ENCODE data around the gene STAT4.
"Not testable (repeated sequence)": the region's sequence is repeated elsewhere in the genome, so short reads cannot be mapped to it uniquely, and the experiment has no call there.

The STAT4 gene

GRCh38 chr2:190995315-190995714, 155.5 kb downstream of the STAT4 start:
- not testable (repeated sequence) for DNase-seq (ENCODE audit: low read depth)

DNA sequence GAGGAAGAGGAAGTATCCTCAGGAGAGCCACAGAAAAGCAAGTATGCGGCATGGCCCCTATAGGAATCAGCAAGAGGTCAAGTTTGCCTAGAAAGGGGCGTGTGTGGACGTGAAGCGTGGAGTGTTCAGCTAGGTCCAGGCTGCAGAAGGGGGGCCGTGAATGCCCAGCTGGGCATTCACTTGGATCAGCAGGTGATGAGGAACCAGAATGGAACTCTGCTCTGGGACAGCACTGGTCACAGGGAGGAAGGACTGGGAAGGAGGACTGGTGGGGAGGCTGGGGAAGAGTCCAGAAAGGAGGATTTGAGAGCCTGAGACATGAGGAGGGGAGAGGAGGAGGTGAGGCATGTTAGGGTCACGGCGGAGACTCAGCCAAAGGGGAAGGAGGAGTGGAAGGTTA, 156.6 kb downstream of the STAT4 start:
- no peak for DNase-seq (ENCODE audit: low read depth)

GRCh38 chr2:190993292-190993643, 157.5 kb downstream of the STAT4 start:
- DNase-seq (ENCODE audit: low read depth) = no peak

GRCh38 chr2:190990132-190990531, 160.7 kb downstream of the STAT4 start:
- DNase-seq (ENCODE audit: low read depth) = no peak

- no peak for DNase-seq (ENCODE audit: low read depth)
Observed at GRCh38 chr2:190988910-190989309, 161.9 kb downstream of the STAT4 start.

- no peak for DNase-seq (ENCODE audit: low read depth)
Observed at GRCh38 chr2:190987938-190988337, 162.9 kb downstream of the STAT4 start.

DNA sequence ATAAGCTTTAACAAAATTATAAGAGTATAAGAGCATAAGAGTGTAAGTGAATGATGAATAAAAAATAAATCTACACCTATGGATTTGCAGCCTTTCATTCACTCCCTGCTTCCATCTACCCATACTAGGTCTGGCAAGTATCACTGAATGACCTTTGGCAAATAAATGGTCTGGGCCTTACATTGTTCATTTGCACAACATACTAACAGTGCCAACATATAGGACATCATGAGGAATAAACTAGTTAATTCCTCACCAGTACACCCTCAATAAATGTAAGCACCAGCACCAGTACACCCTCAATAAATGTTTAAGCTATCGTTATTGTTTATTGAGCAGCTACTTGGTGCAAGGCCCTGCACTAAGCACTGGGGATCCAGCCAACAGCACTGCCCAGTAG, 163.7 kb downstream of the STAT4 start:
- no peak for DNase-seq (ENCODE audit: low read depth)

- no peak for DNase-seq (ENCODE audit: low read depth)
Observed at GRCh38 chr2:190986221-190986953, 164.4 kb downstream of the STAT4 start.

DNA sequence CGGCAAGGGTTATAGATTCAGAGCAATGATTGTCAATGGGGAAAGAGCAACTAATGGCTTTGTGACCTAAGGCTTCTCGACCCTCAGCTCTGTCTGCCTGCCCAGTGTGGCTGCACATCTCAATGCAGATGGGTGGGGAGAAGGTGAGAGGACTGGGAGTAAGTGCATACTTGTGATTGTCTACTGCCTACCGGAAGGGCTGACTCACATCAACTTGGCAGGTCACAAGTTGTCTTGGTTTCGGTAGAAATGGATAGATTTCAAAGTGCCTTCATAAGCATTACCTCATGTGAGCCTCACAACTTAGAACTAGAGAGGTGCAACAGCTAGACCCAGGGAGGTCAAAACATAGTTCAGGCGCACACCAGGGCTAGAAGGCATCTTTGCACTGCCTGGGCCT, 166.2 kb downstream of the STAT4 start:
- DNase-seq (ENCODE audit: low read depth) = peak; percentile 69

GRCh38 chr2:190982262-190983034, 168.3 kb downstream of the STAT4 start:
- no peak for DNase-seq (ENCODE audit: low read depth)

DNA sequence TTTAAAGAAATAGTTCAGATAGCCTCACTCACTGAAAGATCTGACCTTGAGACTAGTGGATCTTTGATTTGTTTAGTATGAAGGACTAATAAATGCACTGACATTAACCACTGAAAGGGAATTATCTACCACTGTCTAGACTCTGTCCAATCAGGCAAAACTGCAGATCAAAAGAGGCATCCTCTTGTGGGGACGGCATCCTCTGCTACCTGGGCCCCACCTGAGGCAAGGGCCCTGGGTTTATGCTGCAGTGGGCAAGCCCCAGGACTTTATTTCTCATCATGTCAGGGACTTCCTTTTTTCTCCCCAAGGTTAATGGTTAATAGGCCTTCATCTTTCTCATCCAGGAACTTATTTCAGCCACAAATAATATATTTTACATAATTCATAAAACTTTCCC, 169.1 kb downstream of the STAT4 start:
- no peak for DNase-seq (ENCODE audit: low read depth)

DNA sequence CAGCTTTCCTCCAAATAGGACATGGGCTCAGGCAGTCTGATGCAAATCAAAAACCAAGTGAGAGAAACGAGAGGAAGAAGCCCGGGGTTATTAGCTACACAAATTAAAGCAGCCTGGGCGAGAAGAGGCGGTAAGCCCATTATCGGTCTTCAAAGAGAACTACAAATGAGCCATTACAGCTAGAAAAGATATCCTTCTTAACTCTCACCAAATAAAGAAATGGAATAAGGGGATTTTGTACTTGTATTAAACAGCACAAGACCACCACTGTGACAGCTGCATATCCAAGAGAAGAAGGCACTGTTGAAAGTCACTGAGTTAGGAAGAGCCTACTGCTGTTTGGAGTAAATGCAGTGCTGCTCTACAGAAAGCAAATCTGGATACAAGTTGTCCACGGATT, 169.5 kb downstream of the STAT4 start:
- no peak for DNase-seq (ENCODE audit: low read depth)

DNA sequence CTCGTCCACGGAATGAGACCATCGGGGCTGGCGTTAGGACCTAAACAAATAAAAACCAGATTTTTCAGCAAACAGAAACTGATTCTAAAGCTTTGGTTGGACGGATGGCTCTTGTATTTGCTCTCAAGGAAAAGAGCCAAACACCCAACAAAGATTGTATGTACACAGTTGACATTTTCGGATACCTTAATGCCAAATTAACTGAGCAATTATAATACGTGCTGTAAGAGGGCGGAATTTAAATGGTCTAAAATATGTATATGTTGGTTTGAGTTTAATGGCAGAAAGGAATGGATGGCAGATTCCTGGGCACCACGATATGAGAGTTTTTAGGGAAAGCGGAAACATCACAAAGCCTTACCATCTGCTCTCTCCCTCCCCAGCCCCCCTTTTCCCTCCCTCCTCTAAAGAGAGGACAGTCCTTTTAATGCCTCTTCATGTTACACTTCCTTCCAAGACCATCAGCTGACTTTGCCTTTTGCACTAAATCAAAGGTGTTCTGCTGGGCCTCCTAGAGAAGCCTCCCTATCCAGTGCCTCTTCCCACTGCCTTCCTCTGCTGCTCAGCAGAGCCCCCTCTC, 170.1 kb downstream of the STAT4 start:
- DNase-seq (ENCODE audit: low read depth) = no peak

DNA sequence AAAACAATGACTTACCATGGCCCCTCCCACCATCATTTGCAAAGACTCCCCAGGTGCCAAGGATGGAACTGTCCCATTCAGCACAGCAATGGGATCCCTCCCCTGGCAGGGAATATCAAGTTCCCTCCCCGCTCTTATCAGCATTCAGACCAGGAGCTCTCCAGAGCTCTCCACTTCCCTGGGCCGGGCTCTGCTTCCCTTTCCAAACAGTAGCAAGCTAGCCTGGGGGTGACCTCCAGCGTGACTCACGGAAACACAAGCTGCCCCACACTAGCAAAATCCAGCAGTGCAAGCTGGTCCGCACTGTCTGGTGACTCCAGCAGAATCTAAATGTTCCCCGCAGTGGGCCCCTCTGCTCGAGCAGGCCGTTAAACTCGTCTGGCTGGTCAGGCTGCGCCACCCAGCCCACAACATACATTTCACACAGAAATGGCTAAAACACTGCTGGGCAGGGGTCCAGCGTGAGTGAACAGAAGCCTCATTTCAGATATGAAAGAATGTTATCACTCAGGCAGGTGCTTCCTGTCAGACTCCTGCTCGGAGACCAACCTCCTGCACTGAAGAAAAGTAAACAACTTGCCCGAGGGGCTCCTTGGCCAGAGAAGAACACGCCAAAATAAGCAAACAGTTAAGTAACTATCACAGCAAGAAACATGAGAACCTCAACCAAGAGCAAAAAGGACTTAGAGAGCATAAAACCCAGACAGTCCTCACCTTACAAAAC, 170.7 kb downstream of the STAT4 start:
- DNase-seq (ENCODE audit: low read depth) = peak; percentile 53
